Measurements from ENCODE around the gene LRRC74A.
A peak's percentile ranks its signal among the peaks of the same experiment; 100 is the strongest.
"Not testable (repeated sequence)": the region's sequence is repeated elsewhere in the genome, so short reads cannot be mapped to it uniquely, and the experiment has no call there.

Gene LRRC74A

DNA sequence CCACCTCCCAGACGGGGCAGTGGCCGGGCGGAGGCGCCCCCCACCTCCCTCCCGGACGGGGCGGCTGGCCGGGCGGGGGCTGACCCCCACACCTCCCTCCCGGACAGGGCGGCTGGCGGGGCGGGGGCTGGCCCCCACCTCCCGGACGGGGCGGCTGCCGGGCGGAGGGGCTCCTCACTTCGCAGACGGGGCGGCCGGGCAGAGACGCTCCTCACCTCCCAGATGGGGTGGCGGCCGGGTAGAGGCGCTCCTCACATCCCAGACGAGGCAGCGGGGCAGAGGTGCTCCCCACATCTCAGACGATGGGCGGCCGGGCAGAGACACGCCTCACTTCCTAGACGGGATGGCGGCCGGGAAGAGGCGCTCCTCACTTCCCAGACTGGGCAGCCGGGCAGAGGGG, 71.8 kb downstream of the LRRC74A start:
- DNase-seq = not testable (repeated sequence)

- no peak for DNase-seq
Observed at GRCh38 chr14:76900682-76901081, 74.5 kb downstream of the LRRC74A start.

DNA sequence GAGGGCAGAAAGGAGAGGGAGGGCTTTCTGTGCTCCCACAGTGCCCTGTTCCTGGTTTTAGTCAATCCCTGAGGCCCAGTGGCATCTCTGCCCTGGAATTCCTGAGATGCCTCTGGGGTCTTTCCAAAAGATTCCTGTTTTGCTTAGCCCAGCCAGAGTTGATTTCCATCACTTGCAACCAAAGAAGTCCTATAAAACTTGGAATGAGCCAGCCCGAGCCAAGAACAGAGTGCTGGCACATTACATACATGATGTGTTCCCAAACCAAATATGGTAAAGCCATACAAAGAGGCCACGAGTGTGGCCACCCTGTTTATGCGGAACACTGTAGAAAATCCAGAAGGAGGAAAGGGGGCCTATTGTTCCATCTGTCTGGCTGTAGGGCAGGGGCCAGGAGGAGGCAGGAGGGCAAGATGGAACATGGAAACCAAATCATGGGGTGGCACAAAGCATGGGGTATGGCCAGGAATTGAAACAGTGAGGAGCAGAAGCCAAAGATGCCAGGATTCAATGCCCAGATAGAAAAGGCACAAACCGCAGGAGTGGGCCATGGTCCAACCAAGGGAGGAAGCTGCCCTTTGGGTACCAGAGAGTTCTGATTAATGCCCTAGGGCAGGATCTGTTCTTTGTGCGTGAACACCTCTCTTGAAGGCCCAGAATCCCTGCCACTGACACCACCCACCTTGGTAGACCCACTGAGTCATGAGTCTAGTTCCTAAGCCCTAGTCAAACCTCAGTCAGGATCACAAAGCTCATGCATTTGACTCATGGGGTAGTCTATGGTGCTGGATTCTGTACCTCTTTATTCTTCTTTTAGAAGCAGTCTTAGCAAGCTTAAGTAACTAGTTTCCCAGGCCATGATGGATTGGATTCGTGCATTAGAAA, 75.2 kb downstream of the LRRC74A start:
- no peak for DNase-seq

- no peak for DNase-seq
Observed at GRCh38 chr14:76902591-76902990, 76.4 kb downstream of the LRRC74A start.

- DNase-seq = no peak
Observed at GRCh38 chr14:76904100-76904739, 78.0 kb downstream of the LRRC74A start.

GRCh38 chr14:76904740-76905569, 78.7 kb downstream of the LRRC74A start:
- DNase-seq = peak; percentile 31

GRCh38 chr14:76908834-76909233, 82.6 kb downstream of the LRRC74A start:
- DNase-seq = no peak

DNA sequence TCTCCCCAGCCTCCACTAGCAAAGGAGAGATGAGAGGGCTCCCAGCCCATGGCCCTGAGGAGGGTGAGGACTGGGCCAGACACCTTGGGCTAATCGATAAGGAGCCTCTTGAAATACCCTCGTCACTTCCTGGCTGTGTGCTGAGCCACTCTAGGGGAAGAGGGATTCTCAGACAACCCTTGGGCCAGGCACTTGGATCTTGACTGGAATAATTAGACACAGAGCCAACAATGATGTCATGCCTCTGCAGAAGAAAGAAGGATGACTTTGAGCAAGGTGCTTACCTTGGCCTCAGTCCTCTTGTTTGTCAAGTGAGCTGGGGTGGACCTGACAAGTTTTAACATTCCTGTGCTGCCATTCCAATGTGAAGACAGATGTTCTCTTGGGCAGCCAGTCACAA, 83.1 kb downstream of the LRRC74A start:
- no peak for DNase-seq

GRCh38 chr14:76910371-76910890, 84.2 kb downstream of the LRRC74A start:
- no peak for DNase-seq

GRCh38 chr14:76911473-76911872, 85.3 kb downstream of the LRRC74A start:
- no peak for DNase-seq

- DNase-seq = not testable (repeated sequence)
Observed at GRCh38 chr14:76914533-76915081, 88.4 kb downstream of the LRRC74A start.

DNA sequence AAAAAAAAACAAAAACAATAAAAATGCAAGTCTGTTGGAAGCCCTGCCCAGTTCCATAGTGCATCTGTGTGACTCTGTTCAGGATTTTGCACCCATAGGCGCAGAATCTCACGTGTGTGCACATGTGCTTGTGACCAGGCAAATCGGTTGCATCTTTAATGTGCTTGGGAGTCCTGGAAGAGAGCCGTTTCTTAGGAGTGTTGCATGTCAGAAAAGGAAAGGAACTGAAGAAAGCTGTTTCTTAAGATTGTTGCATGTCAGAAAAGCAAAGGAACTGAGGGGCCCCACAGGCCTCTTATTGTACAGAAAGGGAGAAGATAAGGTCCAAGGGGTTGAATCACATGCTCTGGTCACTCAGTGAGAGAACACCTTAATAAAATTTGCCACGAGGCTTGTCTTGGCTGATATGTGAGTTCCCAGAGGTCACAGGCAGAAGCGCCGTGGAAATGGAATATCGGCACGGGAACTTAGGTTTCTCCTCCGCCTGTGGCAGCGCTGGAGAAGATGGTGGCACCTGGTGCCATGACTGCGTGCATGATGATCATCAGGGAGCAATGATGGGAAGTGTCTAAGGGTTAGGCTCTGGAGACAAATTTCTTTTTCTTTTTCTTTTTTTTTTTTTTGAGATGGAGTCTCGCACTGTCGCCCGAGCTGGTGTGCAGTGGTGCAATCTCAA, 90.0 kb downstream of the LRRC74A start:
- no peak for DNase-seq

- no peak for DNase-seq
Observed at GRCh38 chr14:76917158-76917596, 91.0 kb downstream of the LRRC74A start.

DNA sequence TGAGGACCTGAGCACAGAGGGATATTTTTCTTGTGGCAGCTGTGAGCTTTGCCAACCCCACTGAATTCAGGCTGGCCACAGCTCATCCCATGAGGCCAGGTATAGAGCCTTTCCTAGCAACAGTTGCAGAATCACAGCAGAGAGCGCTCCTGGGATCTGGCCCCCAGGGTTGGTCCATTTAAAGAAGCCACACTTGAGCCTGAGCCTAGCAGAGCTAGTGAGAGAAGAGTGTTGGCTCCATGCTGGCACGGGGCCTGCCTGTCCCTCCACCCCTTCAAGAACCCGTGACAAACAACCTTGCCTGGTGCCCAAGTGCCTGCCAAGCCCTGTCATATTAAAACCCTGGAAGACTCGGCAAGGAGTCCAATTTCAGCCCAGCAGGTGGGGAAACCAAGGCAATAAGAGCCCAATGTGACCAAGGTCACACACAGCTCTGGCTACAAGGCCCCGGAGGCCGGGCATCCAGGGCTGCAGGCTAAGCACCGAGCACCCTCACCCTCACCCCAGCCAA, 91.6 kb downstream of the LRRC74A start:
- DNase-seq = peak; percentile 59

GRCh38 chr14:76918256-76918781, 92.1 kb downstream of the LRRC74A start:
- DNase-seq = peak; percentile 59

GRCh38 chr14:76918782-76919394, 92.7 kb downstream of the LRRC74A start:
- DNase-seq = no peak

All from NCI-H2081 treated with DMSO at 0.1 percent for 48 hours (cell line).